ENCODE data around the gene TEAD1. TPM values are rescaled to one million over a fixed set of nuclear protein-coding genes. Genes with fewer than 3 reads are reported as not detected.

Gene TEAD1
- total and polyA plus RNA-seq, 9 of the 15 experiments (the other 6 are each of a cell fraction or from before 2014, with no cell fraction given), result 1.7 to 17.7 (median 10.8) TPM

- TF ChIP-seq MLLT1 (IDR thresholded peaks at IDR 0.05), result no peak
- TF ChIP-seq NR2C2 (CRISPR knock-in tag; IDR thresholded peaks at IDR 0.05), result no peak
- no peak for TF ChIP-seq NR2C2 (tag; IDR thresholded peaks at IDR 0.05)
- TF ChIP-seq KAT8 (IDR thresholded peaks at IDR 0.05; ENCODE audit: low read depth), result no peak
- TF ChIP-seq IRF2 (CRISPR knock-in tag; IDR thresholded peaks at IDR 0.05), result no peak
- TF ChIP-seq E2F8 (IDR thresholded peaks at IDR 0.05; ENCODE audit: low read depth, partially characterized antibody), result no peak
- peak; percentile 28; the same call in 1 of the 2 replicates for TF ChIP-seq MAFK (IDR thresholded peaks at IDR 0.05; ENCODE audit: low read length)
- TF ChIP-seq GATAD2B (IDR thresholded peaks at IDR 0.05; ENCODE audit: borderline replicate concordance), result no peak
- TF ChIP-seq JUN (IDR thresholded peaks at IDR 0.05; ENCODE audit: borderline replicate concordance, low read depth, low read length), result peak; percentile 97
- no peak for TF ChIP-seq JUN (CRISPR knock-in tag; IDR thresholded peaks at IDR 0.05; ENCODE audit: borderline replicate concordance)
- TF ChIP-seq YBX1 (IDR thresholded peaks at IDR 0.05), result no peak
- no peak for TF ChIP-seq PURB (CRISPR knock-in tag; IDR thresholded peaks at IDR 0.05; ENCODE audit: low read depth)
- no peak for TF ChIP-seq ZKSCAN8 (CRISPR knock-in tag; IDR thresholded peaks at IDR 0.05)
- no peak for TF ChIP-seq ATF1 (CRISPR knock-in tag; IDR thresholded peaks at IDR 0.05)
- TF ChIP-seq ATF1 (tag; IDR thresholded peaks at IDR 0.05), result no peak; the same call in 1 of the 2 replicates
- TF ChIP-seq KLF16 (IDR thresholded peaks at IDR 0.05), result no peak
- no peak for TF ChIP-seq ELF2 (CRISPR knock-in tag; IDR thresholded peaks at IDR 0.05)
- TF ChIP-seq SMC3 (conservative IDR thresholded peaks at IDR 0.05; ENCODE audit: insufficient read depth, low read depth, low read length), result no peak
- TF ChIP-seq, protein P1, sequence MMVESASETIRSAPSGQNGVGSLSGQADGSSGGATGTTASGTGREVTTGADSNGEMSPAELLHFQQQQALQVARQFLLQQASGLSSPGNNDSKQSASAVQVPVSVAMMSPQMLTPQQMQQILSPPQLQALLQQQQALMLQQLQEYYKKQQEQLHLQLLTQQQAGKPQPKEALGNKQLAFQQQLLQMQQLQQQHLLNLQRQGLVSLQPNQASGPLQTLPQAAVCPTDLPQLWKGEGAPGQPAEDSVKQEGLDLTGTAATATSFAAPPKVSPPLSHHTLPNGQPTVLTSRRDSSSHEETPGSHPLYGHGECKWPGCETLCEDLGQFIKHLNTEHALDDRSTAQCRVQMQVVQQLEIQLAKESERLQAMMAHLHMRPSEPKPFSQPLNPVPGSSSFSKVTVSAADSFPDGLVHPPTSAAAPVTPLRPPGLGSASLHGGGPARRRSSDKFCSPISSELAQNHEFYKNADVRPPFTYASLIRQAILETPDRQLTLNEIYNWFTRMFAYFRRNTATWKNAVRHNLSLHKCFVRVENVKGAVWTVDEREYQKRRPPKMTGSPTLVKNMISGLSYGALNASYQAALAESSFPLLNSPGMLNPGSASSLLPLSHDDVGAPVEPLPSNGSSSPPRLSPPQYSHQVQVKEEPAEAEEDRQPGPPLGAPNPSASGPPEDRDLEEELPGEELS (CRISPR knock-in tag; IDR thresholded peaks at IDR 0.05; ENCODE audit: borderline replicate concordance), result no peak
- no peak for TF ChIP-seq RUNX1 (IDR thresholded peaks at IDR 0.05; ENCODE audit: low read depth)
- no peak for TF ChIP-seq SIRT6 (IDR thresholded peaks at IDR 0.05; ENCODE audit: low read depth, low read length)
- no peak for TF ChIP-seq ZNF830 (CRISPR knock-in tag; IDR thresholded peaks at IDR 0.05)
- no peak for TF ChIP-seq ZNF655 (CRISPR knock-in tag; IDR thresholded peaks at IDR 0.05)
- TF ChIP-seq E2F3 (CRISPR knock-in tag; IDR thresholded peaks at IDR 0.05), result no peak
Measured at GRCh38 chr11:12724301-12725054, 50.3 kb downstream of the TEAD1 start (continued).
